ENCODE results near the gene SCG5. TPM values are rescaled to one million over a fixed set of nuclear protein-coding genes. Genes with fewer than 3 reads are reported as not detected.

Gene SCG5
- total RNA-seq, 1 experiment from 2014 or later: 23.9 TPM

DNA sequence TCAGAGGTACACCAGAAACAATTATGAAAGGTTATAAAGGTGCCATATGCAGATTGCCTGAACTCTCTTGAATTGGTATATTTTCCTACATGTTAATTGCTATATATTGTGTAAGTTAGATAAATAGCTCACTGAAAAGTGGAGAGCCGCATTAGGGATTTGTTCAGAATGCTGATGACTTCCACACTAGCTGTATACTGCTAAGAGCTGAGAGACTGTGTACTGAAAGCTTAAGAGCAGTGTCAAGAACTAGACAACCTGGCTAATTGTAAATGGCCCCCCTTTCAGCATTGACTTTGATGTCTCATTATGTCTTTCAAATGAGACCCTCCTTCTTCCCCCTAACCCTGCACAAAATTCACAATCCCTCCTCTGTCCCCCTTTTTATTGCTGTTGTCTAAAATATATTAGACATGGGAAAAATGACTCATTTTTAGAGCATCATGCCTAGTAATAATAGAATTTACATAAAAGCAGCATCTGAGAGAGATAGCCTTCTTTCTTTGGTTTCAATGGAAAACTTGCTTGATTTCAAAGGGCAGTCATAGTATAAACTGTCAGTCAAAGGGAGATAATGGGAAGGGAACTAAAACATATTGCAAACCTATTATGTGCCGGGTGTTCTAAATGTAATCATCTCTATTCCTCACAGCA lies 41.6 kb downstream of the SCG5 start:
- no peak overlapping the region for H2BK12ac ChIP-seq (ENCODE audit: insufficient read length, low read depth, low read length)
- H3K4me2 ChIP-seq (ENCODE audit: insufficient read depth, insufficient read length, low read length): no peak overlapping the region
- no peak overlapping the region for H2BK5ac ChIP-seq (ENCODE audit: insufficient read length, low read length)
- TF ChIP-seq, protein P1, sequence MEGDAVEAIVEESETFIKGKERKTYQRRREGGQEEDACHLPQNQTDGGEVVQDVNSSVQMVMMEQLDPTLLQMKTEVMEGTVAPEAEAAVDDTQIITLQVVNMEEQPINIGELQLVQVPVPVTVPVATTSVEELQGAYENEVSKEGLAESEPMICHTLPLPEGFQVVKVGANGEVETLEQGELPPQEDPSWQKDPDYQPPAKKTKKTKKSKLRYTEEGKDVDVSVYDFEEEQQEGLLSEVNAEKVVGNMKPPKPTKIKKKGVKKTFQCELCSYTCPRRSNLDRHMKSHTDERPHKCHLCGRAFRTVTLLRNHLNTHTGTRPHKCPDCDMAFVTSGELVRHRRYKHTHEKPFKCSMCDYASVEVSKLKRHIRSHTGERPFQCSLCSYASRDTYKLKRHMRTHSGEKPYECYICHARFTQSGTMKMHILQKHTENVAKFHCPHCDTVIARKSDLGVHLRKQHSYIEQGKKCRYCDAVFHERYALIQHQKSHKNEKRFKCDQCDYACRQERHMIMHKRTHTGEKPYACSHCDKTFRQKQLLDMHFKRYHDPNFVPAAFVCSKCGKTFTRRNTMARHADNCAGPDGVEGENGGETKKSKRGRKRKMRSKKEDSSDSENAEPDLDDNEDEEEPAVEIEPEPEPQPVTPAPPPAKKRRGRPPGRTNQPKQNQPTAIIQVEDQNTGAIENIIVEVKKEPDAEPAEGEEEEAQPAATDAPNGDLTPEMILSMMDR (conservative IDR thresholded peaks at IDR 0.05): no peak
- H3K27ac Mint-ChIP-seq: no peak overlapping the region
- no peak overlapping the region for H3K9ac ChIP-seq (ENCODE audit: extremely low read depth, insufficient read length, low read length)
- H4K91ac ChIP-seq (ENCODE audit: insufficient read length, low read depth, low read length): no peak overlapping the region
- H3K36me3 Mint-ChIP-seq (ENCODE audit: insufficient read depth in 1 of 3, low read depth in 3 of 3): peaks cover 2 to 25% (median 7%) of the 10 kb centered on the region in 3 experiments; a peak in 5 of 7 replicates
- no peak overlapping the region for H3K18ac ChIP-seq (ENCODE audit: insufficient read length, low read depth, low read length)
- no peaks in the 10 kb centered on the region for H3K9me3 ChIP-seq (ENCODE audit: control insufficient read depth, low read depth, low read length)
- no peak overlapping the region for H3K4me3 Mint-ChIP-seq
- H2BK15ac ChIP-seq (ENCODE audit: low read depth, low read length): no peak overlapping the region
- no peak overlapping the region for H3K27ac ChIP-seq (ENCODE audit: insufficient read length, low read depth, low read length)
- H3K23me2 ChIP-seq (ENCODE audit: insufficient read length, low read depth, low read length, poor library complexity, severe bottlenecking): no peaks in the 10 kb centered on the region
- peaks cover 4% of the 10 kb centered on the region; the same call in 1 of the 2 replicates for H3K4me1 ChIP-seq (ENCODE audit: insufficient read depth, low read length)
- no peaks in the 10 kb centered on the region; a peak in 1 of 5 replicates for H3K9me3 Mint-ChIP-seq
- no peak overlapping the region for H3K4ac ChIP-seq (ENCODE audit: low read depth, low read length)
- no peak overlapping the region for H3K23ac ChIP-seq (ENCODE audit: insufficient read length, low read depth, low read length)
- H3T11ph ChIP-seq (ENCODE audit: low read length): no peak overlapping the region
- H2BK120ac ChIP-seq (ENCODE audit: low read depth, low read length, poor library complexity, severe bottlenecking): no peak overlapping the region
- no peak overlapping the region for H4K8ac ChIP-seq (replicated peaks; ENCODE audit: insufficient read length, low read depth, low read length)
- H3K4me1 Mint-ChIP-seq: peaks cover 3 to 9% of the 10 kb centered on the region in 2 experiments; a peak in 3 of 4 replicates
- no peaks in the 10 kb centered on the region for H4K20me1 ChIP-seq (ENCODE audit: control insufficient read depth, insufficient read depth, insufficient read length)
- no peak overlapping the region for H3K14ac ChIP-seq (ENCODE audit: insufficient read depth, low read length)
- no peak overlapping the region for H3K56ac ChIP-seq (ENCODE audit: insufficient read length, low read depth, low read length)
- H4K5ac ChIP-seq (ENCODE audit: insufficient read length, low read depth, low read length): no peak overlapping the region
- WGBS (ENCODE audit: extremely low coverage, insufficient read length, low lambda C conversion rate): no CpG with 5 or more reads among the region's 2 CpGs
- no peak overlapping the region for H2AK5ac ChIP-seq (ENCODE audit: insufficient read length, low read length)
- no peak for DNase-seq
- no peaks in the 10 kb centered on the region for H3K27me3 ChIP-seq (ENCODE audit: insufficient read depth, low read length)
- no peaks in the 10 kb centered on the region for H3K79me1 ChIP-seq (ENCODE audit: insufficient read depth, low read depth, low read length, poor library complexity, severe bottlenecking)
- no peaks in the 10 kb centered on the region; the same call in 1 of the 2 replicates for H3K27me3 Mint-ChIP-seq (ENCODE audit: low read depth)
- H3K79me2 ChIP-seq (ENCODE audit: insufficient read depth, low read length): no peaks in the 10 kb centered on the region
- H2BK20ac ChIP-seq (ENCODE audit: low read depth, low read length, poor library complexity, severe bottlenecking): no peak overlapping the region
- H2AFZ ChIP-seq (ENCODE audit: low read length): no peak overlapping the region

Data from H9 (cell line).